ENCODE measurements around the gene CCDC82. TPM values are rescaled to one million over a fixed set of nuclear protein-coding genes. Genes with fewer than 3 reads are reported as not detected.

CCDC82 gene
- total RNA-seq, 1 donor from 2014 or later: 5.3 TPM

- no peak for ATAC-seq
Observed at GRCh38 chr11:96306071-96306470, 83.6 kb downstream of the CCDC82 start.

- no peak for ATAC-seq
Observed at GRCh38 chr11:96303980-96304379, 85.7 kb downstream of the CCDC82 start.

- ATAC-seq: peak; percentile 53
Observed at GRCh38 chr11:96303064-96303463, 86.6 kb downstream of the CCDC82 start.

Other genes starting within 250 kb of the CCDC82 start
- 4.5 TPM for gene MAML2, start 46.7 kb downstream of the CCDC82 start, total RNA-seq
- 4.1 TPM for gene JRKL, start 101 bp upstream of the CCDC82 start, total RNA-seq

All from esophagus mucosa (tissue), 1 donor.